Mesendoderm (in vitro differentiated cells): Measurements from ENCODE around the gene CCDC14.
"Not testable (repeated sequence)": the region's sequence is repeated elsewhere in the genome, so short reads cannot be mapped to it uniquely, and the experiment has no call there.

Experiments used
- DNase-seq: peaks from one replicate; pipeline ENCODE4 v3.0.0; 2013
- H2AK5ac ChIP-seq: 2 replicates; pipeline ENCODE4 v1.6.1; 2013; ENCODE audit warnings: low read length, inconsistent platforms
- H2BK120ac ChIP-seq: 2 replicates; pipeline ENCODE4 v1.6.1; 2013; ENCODE audit warnings: low read depth, mild to moderate bottlenecking, low read length, moderate library complexity, mixed read lengths
- H2BK15ac ChIP-seq: replicated peaks from 2 replicates; pipeline ENCODE4 v1.6.1; 2013; ENCODE audit warnings: low read depth, mild to moderate bottlenecking, moderate library complexity
- H2BK5ac ChIP-seq: 2 replicates; pipeline ENCODE4 v1.6.1; 2013; ENCODE audit warnings: low read length, inconsistent platforms
- H3K18ac ChIP-seq: 2 replicates; pipeline ENCODE4 v1.6.1; 2013; ENCODE audit warnings: mild to moderate bottlenecking, low read length, mixed read lengths
- H3K23ac ChIP-seq: one replicate; pipeline ENCODE4 v1.6.1; 2013; ENCODE audit warnings: low read length
- H3K27ac ChIP-seq: 2 replicates; pipeline ENCODE4 v1.5.1; 2013; ENCODE audit warnings: low read depth, mild to moderate bottlenecking, inconsistent platforms, low read length, moderate library complexity
- H3K27me3 ChIP-seq: 2 replicates; pipeline ENCODE4 v1.6.1; 2013; ENCODE audit warnings: low read length, control low read depth, mild to moderate bottlenecking, inconsistent platforms; ENCODE audit not compliant: insufficient read depth, poor library complexity
- H3K36me3 ChIP-seq: 2 replicates; pipeline ENCODE4 v1.6.1; 2013; ENCODE audit warnings: low read length, inconsistent platforms; ENCODE audit not compliant: control insufficient read depth, insufficient read depth
- H3K4ac ChIP-seq: one replicate; pipeline ENCODE4 v1.6.1; 2013; ENCODE audit warnings: low read depth, mild to moderate bottlenecking, low read length, moderate library complexity
- H3K4me1 ChIP-seq: 2 replicates; pipeline ENCODE4 v1.6.1; 2013; ENCODE audit warnings: low read depth, low read length, inconsistent platforms; ENCODE audit not compliant: control insufficient read depth
- H3K4me2 ChIP-seq: 2 replicates; pipeline ENCODE4 v1.6.1; 2013; ENCODE audit warnings: low read length
- H3K4me3 ChIP-seq: 2 replicates; pipeline ENCODE4 v1.5.1; 2013; ENCODE audit warnings: mild to moderate bottlenecking, low read length
- H3K56ac ChIP-seq: one replicate; pipeline ENCODE4 v1.6.1; 2013; ENCODE audit warnings: low read length
- H3K79me1 ChIP-seq: 2 replicates; pipeline ENCODE4 v1.6.1; 2013; ENCODE audit warnings: low read length, inconsistent platforms
- H3K79me2 ChIP-seq: 2 replicates; pipeline ENCODE4 v1.6.1; 2013; ENCODE audit warnings: mild to moderate bottlenecking, low read length; ENCODE audit not compliant: control insufficient read depth, insufficient read depth
- H3K9ac ChIP-seq: 2 replicates; pipeline ENCODE4 v1.6.1; 2013; ENCODE audit warnings: low read length, inconsistent platforms
- H4K5ac ChIP-seq: one replicate; pipeline ENCODE4 v1.6.1; 2013; ENCODE audit warnings: low read length
- H4K8ac ChIP-seq: one replicate; pipeline ENCODE4 v1.6.1; 2013; ENCODE audit warnings: low read depth, mild to moderate bottlenecking, control low read depth, low read length, moderate library complexity
- WGBS: extraction: QIAGEN DNeasy Blood & Tissue Kit; methylation state at CpG from one replicate; pipeline ENCODE4 v1.1.7; 2013; ENCODE audit warnings: low lambda C conversion rate, missing lambda C conversion rate; ENCODE audit not compliant: insufficient coverage; ENCODE audit errors: extremely low coverage; 5-methylcytosine and 5-hydroxymethylcytosine counted together

Gene CCDC14

DNA sequence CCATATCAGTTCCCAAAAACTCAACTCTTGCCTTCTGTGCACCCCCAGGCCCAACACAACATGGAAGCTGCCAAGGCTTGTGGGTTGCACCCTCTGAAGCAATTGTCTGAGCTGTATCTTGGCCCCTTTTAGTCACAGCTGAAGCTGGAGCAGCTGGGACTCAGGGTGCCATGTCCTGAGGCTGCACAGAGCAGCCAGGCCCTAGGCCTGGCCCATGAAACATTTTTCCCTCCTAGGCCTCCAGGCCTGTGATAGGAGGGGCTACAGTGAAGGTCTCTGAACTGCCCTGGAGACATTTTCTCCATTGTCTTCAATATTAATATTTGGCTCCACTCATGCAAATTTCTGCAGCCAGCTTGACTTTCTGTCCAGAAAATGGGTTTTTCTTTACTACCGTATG is 68.8 kb downstream of the CCDC14 start:
- Histone ChIP-seq H3K4me2 (no peak overlapping the region), H3K4me1 (no peaks in the 10 kb centered on the region), H2AK5ac (no peak overlapping the region), H2BK15ac (no peak overlapping the region), H3K27me3 (no peaks in the 10 kb centered on the region), H4K8ac (no peak overlapping the region), H3K56ac (no peak overlapping the region), H3K36me3 (no peaks in the 10 kb centered on the region), H3K27ac (no peak overlapping the region), H3K9ac (no peak overlapping the region), H3K4me3 (no peak overlapping the region), H3K79me2 (no peaks in the 10 kb centered on the region), H4K5ac (no peak overlapping the region), H3K4ac (no peak overlapping the region), H3K18ac (no peak overlapping the region), H2BK120ac (no peak overlapping the region), H3K23ac (no peak overlapping the region), H2BK5ac (no peak overlapping the region), H3K79me1 (no peaks in the 10 kb centered on the region)
- no CpG with 5 or more reads among the region's 1 CpG for WGBS
- DNase-seq = no peak

DNA sequence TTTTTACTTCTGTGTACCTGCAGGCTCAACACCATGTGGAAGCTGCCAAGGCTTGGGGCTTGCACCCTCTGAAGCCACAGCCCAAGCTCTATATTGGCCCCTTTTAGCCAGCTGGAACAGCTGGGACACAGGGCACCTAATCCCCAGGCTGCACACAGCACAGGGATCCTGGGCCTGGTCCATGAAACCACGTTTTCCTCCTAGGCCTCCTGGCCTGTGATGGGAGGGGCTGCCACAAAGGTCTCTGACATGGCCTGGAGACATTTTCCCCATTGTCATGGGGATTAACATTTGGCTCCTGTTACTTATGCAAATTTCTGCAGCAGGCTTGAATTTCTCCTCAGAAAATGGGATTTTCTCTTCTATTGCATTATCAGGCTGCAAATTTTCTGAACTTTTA is 70.0 kb downstream of the CCDC14 start:
- not testable (repeated sequence) for H3K4me1 ChIP-seq, H3K4me2 ChIP-seq, H3K36me3 ChIP-seq, H3K9ac ChIP-seq, DNase-seq, H3K79me1 ChIP-seq, H3K4ac ChIP-seq, H3K4me3 ChIP-seq, H2BK120ac ChIP-seq, H4K8ac ChIP-seq, H2BK15ac ChIP-seq, H3K79me2 ChIP-seq, H3K18ac ChIP-seq, H2AK5ac ChIP-seq, H3K27me3 ChIP-seq, H3K23ac ChIP-seq, H3K27ac ChIP-seq, H2BK5ac ChIP-seq, H3K56ac ChIP-seq, H4K5ac ChIP-seq
- WGBS = no CpG with 5 or more reads among the region's 1 CpG

GRCh38 chr3:123890162-123890561 is 70.9 kb downstream of the CCDC14 start:
- H3K4me1 ChIP-seq, H3K79me2 ChIP-seq, H2AK5ac ChIP-seq, H3K27ac ChIP-seq, H3K4me2 ChIP-seq, H2BK15ac ChIP-seq, H4K8ac ChIP-seq, H3K18ac ChIP-seq, H3K9ac ChIP-seq, H4K5ac ChIP-seq, H3K56ac ChIP-seq, H3K27me3 ChIP-seq, DNase-seq, H3K79me1 ChIP-seq, H3K4me3 ChIP-seq, H3K23ac ChIP-seq, H3K36me3 ChIP-seq, H2BK120ac ChIP-seq, H3K4ac ChIP-seq, H2BK5ac ChIP-seq: not testable (repeated sequence)
- WGBS = no CpG with 5 or more reads among the region's 3 CpGs

DNA sequence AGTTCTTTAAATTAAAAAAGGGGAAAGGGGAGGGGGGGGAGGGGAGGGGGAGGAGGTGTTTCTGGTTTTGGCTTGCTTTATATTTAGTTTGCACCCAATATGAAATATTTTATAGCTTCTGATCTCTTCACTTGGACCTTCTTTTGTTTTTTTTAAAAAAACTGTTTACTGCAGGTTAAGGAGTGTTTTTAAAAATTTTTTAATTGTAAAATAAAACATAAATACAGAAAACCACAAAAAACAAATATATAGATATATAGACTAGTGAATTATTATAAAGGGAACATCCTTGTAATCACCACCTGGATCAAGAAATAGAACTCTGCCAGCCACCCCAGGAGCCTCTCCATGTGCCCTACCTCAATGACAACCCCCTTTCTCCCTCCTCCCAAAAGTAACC is 76.0 kb downstream of the CCDC14 start:
- no peaks in the 10 kb centered on the region for H3K4me1 ChIP-seq
- no peak overlapping the region for H2BK120ac ChIP-seq
- H3K36me3 ChIP-seq = no peaks in the 10 kb centered on the region
- H3K18ac ChIP-seq = no peak overlapping the region
- no peaks in the 10 kb centered on the region for H3K79me1 ChIP-seq
- H3K56ac ChIP-seq = no peak overlapping the region
- no peak overlapping the region for H4K8ac ChIP-seq
- H2BK15ac ChIP-seq = no peak overlapping the region
- H3K79me2 ChIP-seq = no peaks in the 10 kb centered on the region
- H3K4me3 ChIP-seq = no peak overlapping the region
- H3K27me3 ChIP-seq = no peaks in the 10 kb centered on the region
- no peak overlapping the region for H3K4ac ChIP-seq
- no peak overlapping the region for H3K23ac ChIP-seq
- H2AK5ac ChIP-seq = no peak overlapping the region
- no peak overlapping the region for H3K27ac ChIP-seq
- DNase-seq = no peak
- no peak overlapping the region for H3K9ac ChIP-seq
- no peak overlapping the region for H4K5ac ChIP-seq
- no peak overlapping the region for H3K4me2 ChIP-seq
- no peak overlapping the region for H2BK5ac ChIP-seq

DNA sequence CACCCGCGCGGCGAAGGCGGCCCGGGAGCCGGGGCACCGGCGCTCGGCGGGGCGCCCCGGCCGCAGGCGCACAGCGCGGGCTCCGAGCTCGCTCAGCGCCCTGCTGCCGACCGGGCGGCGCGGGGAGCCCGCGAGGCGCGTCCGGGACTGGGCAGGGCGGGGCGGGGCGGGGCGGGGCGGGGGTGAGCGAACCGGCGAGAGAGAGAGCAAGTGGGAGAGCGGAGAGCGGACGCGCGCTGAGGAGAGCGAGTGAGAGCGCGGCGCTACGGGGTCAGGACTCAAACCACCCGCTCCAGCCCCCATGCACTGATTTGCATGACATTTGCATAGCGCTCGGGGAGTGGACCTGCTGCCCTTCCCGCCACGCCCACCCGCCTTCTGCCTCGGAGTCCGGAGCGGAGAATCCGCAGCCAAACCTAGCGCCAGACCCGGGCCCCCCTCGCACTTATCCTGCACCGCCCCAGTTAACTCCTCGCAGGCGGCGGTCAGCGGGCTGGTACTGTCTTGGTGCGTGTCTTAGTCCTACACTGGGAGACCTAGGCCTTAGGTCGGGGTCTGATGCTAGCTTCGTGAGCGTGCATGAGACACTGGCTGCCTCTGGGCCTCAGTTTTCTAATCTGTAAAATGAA is 76.7 kb downstream of the CCDC14 start, which contains the start of gene MYLK:
Gene MYLK, minus strand, starts transcription at position 130 of the 629 bp plus-strand sequence. CDS start 90,491 bp downstream, outside the sequence.
- peak within 1 kb of the TSS; percentile 41 for H3K4ac ChIP-seq
- WGBS = no CpG with 5 or more reads among the region's 70 CpGs
- peak within 1 kb of the TSS; percentile 57 for H3K4me3 ChIP-seq
- peak; percentile 98 for DNase-seq
- H3K27me3 ChIP-seq = no peaks in the 10 kb centered on the region
- peak within 1 kb of the TSS; percentile 53 for H3K27ac ChIP-seq
- no peak within 1 kb of the TSS for H4K5ac ChIP-seq
- H2BK15ac ChIP-seq = no peak within 1 kb of the TSS
- peak within 1 kb of the TSS; percentile 90 for H3K4me2 ChIP-seq
- no peak within 1 kb of the TSS for H4K8ac ChIP-seq
- H3K4me1 ChIP-seq = no peaks in the 10 kb centered on the region
- H3K18ac ChIP-seq = peak within 1 kb of the TSS; percentile 97
- no peaks in the 10 kb centered on the region for H3K36me3 ChIP-seq
- H3K79me2 ChIP-seq = no peaks in the 10 kb centered on the region
- H2AK5ac ChIP-seq = no peak within 1 kb of the TSS
- H3K23ac ChIP-seq = peak within 1 kb of the TSS; percentile 84
- peak within 1 kb of the TSS; percentile 8 for H2BK120ac ChIP-seq
- H2BK5ac ChIP-seq = no peak within 1 kb of the TSS
- peak within 1 kb of the TSS; percentile 84 for H3K9ac ChIP-seq
- H3K79me1 ChIP-seq = no peaks in the 10 kb centered on the region
- H3K56ac ChIP-seq = peak within 1 kb of the TSS; percentile 89

DNA sequence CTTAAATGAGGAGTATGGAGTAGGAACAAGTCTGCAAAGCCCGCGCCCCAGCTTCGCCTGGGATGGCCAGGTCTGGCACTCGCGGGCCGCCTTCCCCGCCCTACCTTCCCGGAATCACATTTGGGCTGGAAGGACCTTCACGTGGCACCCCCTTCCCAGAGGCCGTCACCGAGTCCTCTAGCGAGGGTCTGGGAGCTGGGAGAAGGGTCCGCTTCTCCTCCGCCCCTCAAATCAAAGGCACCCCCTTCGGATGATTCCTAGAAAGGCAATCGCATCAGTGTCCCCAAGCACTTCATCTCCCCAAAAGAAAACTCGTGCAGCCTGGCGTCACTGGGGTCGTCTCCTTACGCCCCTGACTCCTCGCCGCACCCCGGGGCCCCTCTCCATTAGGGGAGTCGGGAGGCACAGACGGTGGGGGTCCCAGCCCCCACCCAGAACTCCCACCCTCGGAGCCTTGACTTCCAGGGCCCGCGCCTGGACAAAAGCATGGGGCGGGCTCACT is 77.3 kb downstream of the CCDC14 start:
- H3K36me3 ChIP-seq = no peaks in the 10 kb centered on the region
- H3K18ac ChIP-seq = peak overlapping the region; percentile 97
- H3K56ac ChIP-seq = peak overlapping the region; percentile 89
- peak overlapping the region; percentile 90 for H3K4me2 ChIP-seq
- H3K9ac ChIP-seq = peak overlapping the region; percentile 84
- no peaks in the 10 kb centered on the region for H3K79me1 ChIP-seq
- H4K5ac ChIP-seq = no peak overlapping the region
- H3K4ac ChIP-seq = peak overlapping the region; percentile 41
- H3K4me3 ChIP-seq = peak overlapping the region; percentile 57
- H2BK15ac ChIP-seq = no peak overlapping the region
- H2BK5ac ChIP-seq = no peak overlapping the region
- peak; percentile 65 for DNase-seq
- no CpG with 5 or more reads among the region's 29 CpGs for WGBS
- peak overlapping the region; percentile 8 for H2BK120ac ChIP-seq
- no peaks in the 10 kb centered on the region for H3K27me3 ChIP-seq
- no peaks in the 10 kb centered on the region for H3K4me1 ChIP-seq
- H3K79me2 ChIP-seq = no peaks in the 10 kb centered on the region
- peak overlapping the region; percentile 53 for H3K27ac ChIP-seq
- H2AK5ac ChIP-seq = no peak overlapping the region
- peak overlapping the region; percentile 84 for H3K23ac ChIP-seq
- no peak overlapping the region for H4K8ac ChIP-seq
